K562 (cell line): ENCODE results near the gene SLC2A4. TPM values are rescaled to one million over a fixed set of nuclear protein-coding genes. Genes with fewer than 3 reads are reported as not detected.

Experiments
- ARID4B ChIP-seq: sonication (generic); formaldehyde crosslinking; IDR thresholded peaks from 2 replicates; pipeline ENCODE4 v1.8.0; 2022; ENCODE audit warnings: mild to moderate bottlenecking, missing genetic modification reagents
- BCLAF1 ChIP-seq, 2 experiments: fragments of 450-650 bp in 1 of 2; IDR thresholded peaks; 2 replicates each; pipeline ENCODE4 v1.6.1; 2011 to 2017; ENCODE audit warnings: low read depth in 2 of 2, antibody characterized with exemption in 1 of 2, borderline replicate concordance in 1 of 2, low read length in 1 of 2, mild to moderate bottlenecking in 1 of 2, mixed read lengths in 1 of 2; ENCODE audit not compliant: control insufficient read depth in 1 of 2
- CEBPG ChIP-seq, 3 experiments: fragments of 200-800 bp in 1 of 3; sonication (Bioruptor generic) in 1 of 3; sonication (generic) in 1 of 3; formaldehyde crosslinking in 1 of 3; IDR thresholded peaks in 2 of 3; conservative IDR thresholded peaks in 1 of 3; 2 replicates each; pipeline versions ENCODE4 v1.6.1 to v1.8.0; 2016 to 2022; ENCODE audit warnings: missing compliant biosample characterization in 2 of 3, missing genetic modification characterization in 2 of 3, mild to moderate bottlenecking in 1 of 3, missing genetic modification reagents in 1 of 3
- CHCHD3 ChIP-seq: fragments of 250-450 bp; sonication (Bioruptor Pico); IDR thresholded peaks from 2 replicates; pipeline ENCODE4 v2.1.2; 2022; ENCODE audit warnings: mild to moderate bottlenecking
- MITF ChIP-seq: IDR thresholded peaks from 2 replicates; pipeline ENCODE4 v1.6.1; 2014; ENCODE audit warnings: antibody characterized with exemption
- NFRKB ChIP-seq: fragments of 450-650 bp; IDR thresholded peaks from 2 replicates; pipeline ENCODE4 v1.6.1; 2016; ENCODE audit warnings: low read depth
- PBX2 ChIP-seq, 2 experiments: IDR thresholded peaks in 1 of 2; conservative IDR thresholded peaks in 1 of 2; 2 replicates each; pipeline ENCODE4 v1.6.1; 2016; ENCODE audit warnings: low read depth in 2 of 2, mild to moderate bottlenecking in 1 of 2, missing compliant biosample characterization in 1 of 2, missing genetic modification characterization in 1 of 2, moderate library complexity in 1 of 2
- SAFB ChIP-seq: fragments of 200-400 bp; formaldehyde crosslinking; IDR thresholded peaks from 2 replicates; pipeline ENCODE4 v1.6.1; 2017; ENCODE audit warnings: low read depth, low read length, borderline replicate concordance
- SIN3A ChIP-seq, 2 experiments: fragments of 150-350 bp in 1 of 2; IDR thresholded peaks; 2 replicates each; pipeline ENCODE4 v1.6.1; 2011 to 2016; ENCODE audit warnings: borderline replicate concordance in 2 of 2, low read depth in 2 of 2, low read length in 2 of 2, mild to moderate bottlenecking in 2 of 2, moderate library complexity in 2 of 2; ENCODE audit not compliant: control insufficient read depth in 1 of 2
- SOX6 ChIP-seq: fragments of 450-650 bp; IDR thresholded peaks from 2 replicates; pipeline ENCODE4 v1.6.1; 2014; ENCODE audit warnings: mild to moderate bottlenecking
- ZNF121 ChIP-seq: sonication (generic); formaldehyde crosslinking; conservative IDR thresholded peaks from 2 replicates; pipeline ENCODE4 v1.8.0; 2022; ENCODE audit warnings: missing genetic modification reagents
- polyA plus RNA-seq, 8 experiments: library from polyadenylated mRNA; depleted of rRNA in 4 of 8; stranded (reverse) in 5 of 8; unstranded in 3 of 8; fragments of >200 nt; fragmentation: Nextera tagmentation in 2 of 8; fragmentation: Illumina TruSeq in 1 of 8; extraction: Ambion mirVana in 2 of 8; extraction: Trizol in 1 of 8; gene quantifications; 2 replicates each; pipeline versions ENCODE4 v1.2.1 to v1.2.3, GENCODE V29; 2011 to 2014; ENCODE audit warnings: inconsistent platforms in 1 of 8, missing spikeins in 1 of 8
- total RNA-seq, 7 experiments: library from RNA; depleted of rRNA in 6 of 7; stranded (reverse); fragments of >200 nt in 6 of 7; fragmentation: Illumina TruSeq in 2 of 7; extraction: Trizol in 2 of 7; gene quantifications; 2 replicates each; pipeline versions ENCODE4 v1.2.1 to v1.2.3, GENCODE V29; 2011 to 2021; ENCODE audit warnings: low replicate concordance in 1 of 7

SLC2A4 gene
- total and polyA plus RNA-seq, 9 of the 15 experiments (the other 6 are each of a cell fraction or from before 2014, with no cell fraction given), result 0.74 to 3.5 (median 1.6) TPM

GRCh38 chr17:7328840-7329373 lies 47.4 kb downstream of the SLC2A4 start, which contains the start of gene NEURL4 (continued):
- no peak for TF ChIP-seq SAFB
- TF ChIP-seq NFRKB, result no peak
- no peak for TF ChIP-seq CHCHD3
- TF ChIP-seq ZNF121 (CRISPR knock-in tag), result no peak
- TF ChIP-seq CEBPG (CRISPR knock-in tag; IDR thresholded peaks at IDR 0.05), result no peak
- no peak for TF ChIP-seq CEBPG (tag; conservative IDR thresholded peaks at IDR 0.05 in 1 of 2, IDR thresholded peaks at IDR 0.05 in 1 of 2)
- TF ChIP-seq PBX2 (CRISPR knock-in tag; IDR thresholded peaks at IDR 0.05; ENCODE audit: low read depth), result no peak
- no peak for TF ChIP-seq PBX2 (tag; conservative IDR thresholded peaks at IDR 0.05; ENCODE audit: low read depth)
- TF ChIP-seq SOX6, result no peak
- peak in 1 of 2 experiments; percentile 12; a peak in 1 of 4 replicates for TF ChIP-seq SIN3A (IDR thresholded peaks at IDR 0.05; ENCODE audit: borderline replicate concordance in 2 of 2, control insufficient read depth in 1 of 2, low read depth in 2 of 2, low read length in 2 of 2)
- TF ChIP-seq ARID4B (CRISPR knock-in tag), result peak; percentile 56; the same call in 1 of the 2 replicates
- TF ChIP-seq BCLAF1 (IDR thresholded peaks at IDR 0.05; ENCODE audit: borderline replicate concordance in 1 of 2, control insufficient read depth in 1 of 2, low read depth in 2 of 2, low read length in 1 of 2), result no peak
- TF ChIP-seq MITF, result no peak
